ENCODE results near the gene CASP12.

DNA sequence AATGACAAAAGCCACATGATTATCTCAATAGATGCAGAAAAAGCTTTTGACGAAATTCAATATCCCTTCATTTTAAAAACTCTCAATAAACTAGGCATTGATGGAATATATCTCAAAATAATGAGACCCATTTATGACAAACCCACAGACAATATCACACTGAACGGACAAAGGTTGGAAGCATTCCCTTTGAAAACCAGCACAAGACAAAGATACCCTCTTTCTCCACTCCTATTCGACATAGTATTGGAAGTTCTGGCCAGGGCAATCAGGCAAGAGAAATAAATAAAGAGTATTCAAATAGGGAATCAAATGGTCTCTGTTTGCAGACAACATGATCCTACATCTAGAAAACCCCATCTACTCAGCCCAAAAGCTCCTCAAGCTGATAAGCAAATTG lies 52.0 kb downstream of the CASP12 start:
- TF ChIP-seq, protein P1, sequence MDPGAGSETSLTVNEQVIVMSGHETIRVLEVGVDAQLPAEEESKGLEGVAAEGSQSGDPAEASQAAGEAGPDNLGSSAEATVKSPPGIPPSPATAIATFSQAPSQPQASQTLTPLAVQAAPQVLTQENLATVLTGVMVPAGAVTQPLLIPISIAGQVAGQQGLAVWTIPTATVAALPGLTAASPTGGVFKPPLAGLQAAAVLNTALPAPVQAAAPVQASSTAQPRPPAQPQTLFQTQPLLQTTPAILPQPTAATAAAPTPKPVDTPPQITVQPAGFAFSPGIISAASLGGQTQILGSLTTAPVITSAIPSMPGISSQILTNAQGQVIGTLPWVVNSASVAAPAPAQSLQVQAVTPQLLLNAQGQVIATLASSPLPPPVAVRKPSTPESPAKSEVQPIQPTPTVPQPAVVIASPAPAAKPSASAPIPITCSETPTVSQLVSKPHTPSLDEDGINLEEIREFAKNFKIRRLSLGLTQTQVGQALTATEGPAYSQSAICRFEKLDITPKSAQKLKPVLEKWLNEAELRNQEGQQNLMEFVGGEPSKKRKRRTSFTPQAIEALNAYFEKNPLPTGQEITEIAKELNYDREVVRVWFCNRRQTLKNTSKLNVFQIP (CRISPR knock-in tag; IDR thresholded peaks at IDR 0.05; ENCODE audit: borderline replicate concordance, low read depth): no peak
- no peak for TF ChIP-seq RARB (CRISPR knock-in tag; IDR thresholded peaks at IDR 0.05)
- TF ChIP-seq, protein P2, sequence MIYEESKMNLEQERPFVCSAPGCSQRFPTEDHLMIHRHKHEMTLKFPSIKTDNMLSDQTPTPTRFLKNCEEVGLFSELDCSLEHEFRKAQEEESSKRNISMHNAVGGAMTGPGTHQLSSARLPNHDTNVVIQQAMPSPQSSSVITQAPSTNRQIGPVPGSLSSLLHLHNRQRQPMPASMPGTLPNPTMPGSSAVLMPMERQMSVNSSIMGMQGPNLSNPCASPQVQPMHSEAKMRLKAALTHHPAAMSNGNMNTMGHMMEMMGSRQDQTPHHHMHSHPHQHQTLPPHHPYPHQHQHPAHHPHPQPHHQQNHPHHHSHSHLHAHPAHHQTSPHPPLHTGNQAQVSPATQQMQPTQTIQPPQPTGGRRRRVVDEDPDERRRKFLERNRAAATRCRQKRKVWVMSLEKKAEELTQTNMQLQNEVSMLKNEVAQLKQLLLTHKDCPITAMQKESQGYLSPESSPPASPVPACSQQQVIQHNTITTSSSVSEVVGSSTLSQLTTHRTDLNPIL (CRISPR knock-in tag; IDR thresholded peaks at IDR 0.05; ENCODE audit: low read depth): no peak
- no peak for TF ChIP-seq ZNF8 (CRISPR knock-in tag; IDR thresholded peaks at IDR 0.05)
- TF ChIP-seq TCF4 (CRISPR knock-in tag; IDR thresholded peaks at IDR 0.05; ENCODE audit: borderline replicate concordance): no peak
- no peak for TF ChIP-seq TOX (CRISPR knock-in tag; IDR thresholded peaks at IDR 0.05; ENCODE audit: borderline replicate concordance)
- TF ChIP-seq BACH2 (CRISPR knock-in tag; IDR thresholded peaks at IDR 0.05; ENCODE audit: borderline replicate concordance): no peak
- no peak for TF ChIP-seq OSR1 (CRISPR knock-in tag; IDR thresholded peaks at IDR 0.05)
- TF ChIP-seq ZC3H10 (CRISPR knock-in tag; IDR thresholded peaks at IDR 0.05): no peak
- TF ChIP-seq, protein P3, sequence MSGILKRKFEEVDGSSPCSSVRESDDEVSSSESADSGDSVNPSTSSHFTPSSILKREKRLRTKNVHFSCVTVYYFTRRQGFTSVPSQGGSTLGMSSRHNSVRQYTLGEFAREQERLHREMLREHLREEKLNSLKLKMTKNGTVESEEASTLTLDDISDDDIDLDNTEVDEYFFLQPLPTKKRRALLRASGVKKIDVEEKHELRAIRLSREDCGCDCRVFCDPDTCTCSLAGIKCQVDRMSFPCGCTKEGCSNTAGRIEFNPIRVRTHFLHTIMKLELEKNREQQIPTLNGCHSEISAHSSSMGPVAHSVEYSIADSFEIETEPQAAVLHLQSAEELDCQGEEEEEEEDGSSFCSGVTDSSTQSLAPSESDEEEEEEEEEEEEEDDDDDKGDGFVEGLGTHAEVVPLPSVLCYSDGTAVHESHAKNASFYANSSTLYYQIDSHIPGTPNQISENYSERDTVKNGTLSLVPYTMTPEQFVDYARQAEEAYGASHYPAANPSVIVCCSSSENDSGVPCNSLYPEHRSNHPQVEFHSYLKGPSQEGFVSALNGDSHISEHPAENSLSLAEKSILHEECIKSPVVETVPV (CRISPR knock-in tag; IDR thresholded peaks at IDR 0.05): no peak

Data from SK-N-SH treated with all-trans-retinoic acid at 6 μM for 48 hours (cell line).